Measurements from ENCODE around the gene LRRC23. TPM values are rescaled to one million over a fixed set of nuclear protein-coding genes. Genes with fewer than 3 reads are reported as not detected.

The LRRC23 gene
- total and polyA plus RNA-seq, 2 of the 4 experiments (the other 2 are of a cell fraction), result 11.1 to 11.4 TPM

- ChIA-PET POLR2A (ENCODE audit: unreplicated experiment) (interaction anchor here (0.7 to 2.2 kb wide), 5 partner anchors 12 to 184 kb away, joined by 3 to 11 read pairs (median 3); partner anchors contain the start of genes C12orf57, C1RL, LRRC23 and RNU7-1), CTCF (interaction anchor here (0.7 to 1.4 kb wide), 5 partner anchors 34 to 187 kb away, joined by 3 to 5 read pairs (median 3); partner anchors contain the start of gene SPSB2)
- H3K4me1 ChIP-seq (ENCODE audit: control insufficient read depth, insufficient read depth, low read length), result peaks cover 25% of the 10 kb centered on the region
- H3K79me1 ChIP-seq (ENCODE audit: low read depth in 1 of 2, low read length in 2 of 2), result peaks cover 11 to 33% of the 10 kb centered on the region in 2 experiments; a peak in 3 of 4 replicates
- H4K5ac ChIP-seq (ENCODE audit: low read depth, low read length), result peak overlapping the region; percentile 4
- no peaks in the 10 kb centered on the region for H3K9me3 ChIP-seq (ENCODE audit: control insufficient read depth, insufficient read depth, low read length)
- no TSS peak for BruUV-seq (replicated peaks)
- peaks cover 17% of the 10 kb centered on the region for H4K20me1 ChIP-seq (ENCODE audit: insufficient read depth, low read length)
- H3K56ac ChIP-seq (ENCODE audit: extremely low read depth, insufficient read depth, low read length), result peak overlapping the region; percentile 60; the same call in 1 of the 2 replicates
- H3K27me3 ChIP-seq (ENCODE audit: control insufficient read depth, insufficient read depth, low read length), result no peaks in the 10 kb centered on the region
- intact Hi-C loops (cut with micrococcal nuclease) (loop anchor here (2.0 kb wide), 1 partner anchor 52 kb away; the partner anchor contains the start of gene SPSB2), dilution Hi-C loops (cut with HindIII; ENCODE audit: low sequenced_read_pairs, unreplicated experiment) (no loop called here), in situ Hi-C loops (cut with MboI; ENCODE audit: low sequenced_read_pairs) (no loop called here)
- H3K27ac ChIP-seq (ENCODE audit: insufficient read depth, low read length), result peak overlapping the region; percentile 93
- H3K4ac ChIP-seq (ENCODE audit: low read depth, low read length), result peak overlapping the region; percentile 98
- peak overlapping the region; percentile 90 for H2AFZ ChIP-seq (replicated peaks; ENCODE audit: low read length, poor library complexity)
- DNase-seq, result no peak
- H2BK5ac ChIP-seq (ENCODE audit: low read depth, low read length, poor library complexity, severe bottlenecking), result peak overlapping the region; percentile 89
- peak overlapping the region; percentile 47; the same call in 1 of the 2 replicates for H2BK20ac ChIP-seq (ENCODE audit: low read depth, low read length)
- H2BK15ac ChIP-seq (ENCODE audit: low read depth, low read length), result peak overlapping the region; percentile 59; the same call in 1 of the 3 replicates
- TF ChIP-seq FOS (IDR thresholded peaks at IDR 0.05; ENCODE audit: low read depth, low read length) (no peak), ELK1 (IDR thresholded peaks at IDR 0.05; ENCODE audit: borderline replicate concordance, low read depth, low read length) (no peak), RAD21 (IDR thresholded peaks at IDR 0.05; ENCODE audit: low read length) (no peak), RFX5 (IDR thresholded peaks at IDR 0.05; ENCODE audit: low read depth, low read length) (no peak), POLR2A (IDR thresholded peaks at IDR 0.05; ENCODE audit: low read depth, low read length) (no peak), USF2 (IDR thresholded peaks at IDR 0.05; ENCODE audit: low read depth, low read length) (no peak), CTCF (conservative IDR thresholded peaks at IDR 0.05; ENCODE audit: low read depth, low read length) (no peak), CHD1 (IDR thresholded peaks at IDR 0.05; ENCODE audit: low read depth, low read length) (no peak), MAZ (IDR thresholded peaks at IDR 0.05; ENCODE audit: borderline replicate concordance, low read depth, low read length) (no peak), SMC3 (IDR thresholded peaks at IDR 0.05; ENCODE audit: low read depth, low read length) (no peak), NFE2L2 (IDR thresholded peaks at IDR 0.05; ENCODE audit: low read depth, low read length) (no peak), MXI1 (IDR thresholded peaks at IDR 0.05; ENCODE audit: borderline replicate concordance, low read depth, low read length) (no peak), BHLHE40 (IDR thresholded peaks at IDR 0.05; ENCODE audit: low read depth, low read length) (no peak), MAFK (IDR thresholded peaks at IDR 0.05; ENCODE audit: low read depth, low read length) (no peak), RCOR1 (IDR thresholded peaks at IDR 0.05; ENCODE audit: insufficient replicate concordance, low read length) (no peak), CEBPB (IDR thresholded peaks at IDR 0.05; ENCODE audit: low read depth, low read length) (no peak)
- no peak overlapping the region for H3K4me3 ChIP-seq (ENCODE audit: insufficient read depth, low read depth, low read length)
- H2BK120ac ChIP-seq (ENCODE audit: low read depth, low read length), result peak overlapping the region; percentile 75
- no peak for ATAC-seq (ENCODE audit: low read depth)
- H3K18ac ChIP-seq (ENCODE audit: low read depth, low read length), result peak overlapping the region; percentile 27
- H2AK9ac ChIP-seq (replicated peaks; ENCODE audit: low read depth, low read length, poor library complexity), result peak overlapping the region; percentile 98
- peak overlapping the region; percentile 23 for H3K14ac ChIP-seq (replicated peaks; ENCODE audit: low read depth, low read length)
- peak overlapping the region; percentile 67 for H3K9ac ChIP-seq (ENCODE audit: low read depth, low read length)
- peak overlapping the region; percentile 92 for H4K91ac ChIP-seq (ENCODE audit: insufficient read depth, low read depth, low read length)
- 20% methylated on average over 1 of the region's 1 CpG; no CpG with 5 or more reads in 1 of the 2 experiments for WGBS, 2 experiments (ENCODE audit: extremely low coverage in 2 of 2, insufficient read length in 1 of 2)
- H3K9me1 ChIP-seq (ENCODE audit: insufficient read depth, low read length), result 0 out of 2 replicates have a peak, but pooled peaks cover 3% of the 10 kb centered on the region
- H3K36me3 ChIP-seq (ENCODE audit: control insufficient read depth, insufficient read depth, low read length), result peaks cover 26% of the 10 kb centered on the region
- peak overlapping the region; percentile 92 for H3K23ac ChIP-seq (ENCODE audit: low read depth, low read length)
- peak overlapping the region; percentile 92 for H2AK5ac ChIP-seq (ENCODE audit: low read depth, low read length)
- peak overlapping the region; percentile 66; the same call in 1 of the 2 replicates for H3K4me2 ChIP-seq (ENCODE audit: low read depth, low read length)
- peak overlapping the region; percentile 61 to 94; a peak in 3 of 4 replicates for H4K8ac ChIP-seq (ENCODE audit: low read depth in 2 of 2, low read length in 2 of 2)
These were observed 20.6 kb downstream of the LRRC23 start for GRCh38 chr12:6925239-6925539.
